Thyroid gland (tissue), 4 donors: ENCODE results near the gene ALG13.

ENCODE experiments used
- POLR2A ChIP-seq, 2 donors: fragments of 450-650 bp; IDR thresholded peaks; one replicate each; pipeline ENCODE4 v1.6.1; 2017; ENCODE audit warnings: antibody characterized with exemption in 2 of 2, mild to moderate bottlenecking in 2 of 2, moderate library complexity in 1 of 2
- TF ChIP-seq, protein P1 (sequence below), 6 experiments: fragments of 200-600 bp in 3 of 6; fragments of 450-650 bp in 3 of 6; sonication (generic) in 3 of 6; IDR thresholded peaks; one replicate each; pipeline ENCODE4 v1.5.1; 2016 to 2019; ENCODE audit warnings: antibody characterized with exemption in 6 of 6, mild to moderate bottlenecking in 2 of 6, inconsistent platforms in 1 of 6, moderate library complexity in 1 of 6

DNA sequence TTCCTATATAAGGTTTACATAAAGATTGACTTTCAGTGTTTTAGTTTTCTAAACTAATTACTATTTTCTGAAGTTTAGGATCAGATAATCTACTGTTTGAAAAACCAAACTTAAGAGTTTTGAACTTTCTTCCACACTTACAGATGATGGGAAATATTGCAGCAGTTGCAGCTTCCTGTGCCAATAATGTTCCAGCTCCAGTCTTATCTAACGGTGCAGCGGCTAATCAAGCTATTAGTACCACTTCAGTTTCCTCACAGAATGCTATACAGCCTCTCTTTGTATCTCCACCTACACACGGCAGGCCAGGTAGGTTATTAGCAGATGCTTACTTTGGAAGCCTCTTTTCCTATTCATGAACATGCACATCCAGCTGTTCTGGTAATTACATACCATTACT is 55.6 kb downstream of the ALG13 start:
- TF ChIP-seq, protein P1, sequence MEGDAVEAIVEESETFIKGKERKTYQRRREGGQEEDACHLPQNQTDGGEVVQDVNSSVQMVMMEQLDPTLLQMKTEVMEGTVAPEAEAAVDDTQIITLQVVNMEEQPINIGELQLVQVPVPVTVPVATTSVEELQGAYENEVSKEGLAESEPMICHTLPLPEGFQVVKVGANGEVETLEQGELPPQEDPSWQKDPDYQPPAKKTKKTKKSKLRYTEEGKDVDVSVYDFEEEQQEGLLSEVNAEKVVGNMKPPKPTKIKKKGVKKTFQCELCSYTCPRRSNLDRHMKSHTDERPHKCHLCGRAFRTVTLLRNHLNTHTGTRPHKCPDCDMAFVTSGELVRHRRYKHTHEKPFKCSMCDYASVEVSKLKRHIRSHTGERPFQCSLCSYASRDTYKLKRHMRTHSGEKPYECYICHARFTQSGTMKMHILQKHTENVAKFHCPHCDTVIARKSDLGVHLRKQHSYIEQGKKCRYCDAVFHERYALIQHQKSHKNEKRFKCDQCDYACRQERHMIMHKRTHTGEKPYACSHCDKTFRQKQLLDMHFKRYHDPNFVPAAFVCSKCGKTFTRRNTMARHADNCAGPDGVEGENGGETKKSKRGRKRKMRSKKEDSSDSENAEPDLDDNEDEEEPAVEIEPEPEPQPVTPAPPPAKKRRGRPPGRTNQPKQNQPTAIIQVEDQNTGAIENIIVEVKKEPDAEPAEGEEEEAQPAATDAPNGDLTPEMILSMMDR (IDR thresholded peaks at IDR 0.05) = no peak
- TF ChIP-seq POLR2A (IDR thresholded peaks at IDR 0.05) = no peak
